LNCaP clone FGC (cell line): Measurements from ENCODE around the gene ATG13.

ENCODE experiments used
- DNase-seq: peaks from one replicate; pipeline ENCODE4 v3.0.0-alpha.2; 2011; ENCODE audit warnings: low read depth
- H3K4me3 ChIP-seq: 2 replicates; pipeline ENCODE4 v1.5.1; 2011; ENCODE audit warnings: mild to moderate bottlenecking, low read depth, low read length, control low read depth
- CTCF ChIP-seq: IDR thresholded peaks from 2 replicates; pipeline ENCODE4 v1.5.1; 2012; ENCODE audit warnings: mild to moderate bottlenecking; ENCODE audit not compliant: control insufficient read depth, insufficient read depth; ENCODE audit errors: extremely low read depth

The ATG13 gene

GRCh38 chr11:46642627-46643335, 25.4 kb downstream of the ATG13 start:
- no peak for TF ChIP-seq CTCF
- no peak for DNase-seq
- no peak overlapping the region for H3K4me3 ChIP-seq

DNA sequence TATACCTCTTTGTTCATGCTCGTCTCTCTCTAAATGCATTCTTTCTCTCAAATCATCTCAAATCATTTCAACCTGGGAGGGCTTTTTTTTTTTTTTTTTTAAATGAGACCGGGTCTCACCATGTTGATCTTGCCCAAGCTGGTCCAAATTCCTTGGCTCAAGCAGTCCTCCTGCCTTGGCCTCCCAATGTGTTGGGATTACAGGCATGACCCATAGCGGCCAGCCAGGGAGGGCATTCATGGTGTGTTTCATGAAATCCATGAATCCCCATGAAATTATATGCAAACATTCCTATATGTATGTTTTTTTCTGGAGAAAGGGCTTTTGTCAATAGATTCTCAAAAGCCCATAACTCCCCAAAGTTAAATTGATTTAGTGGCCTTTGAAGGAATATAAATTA, 26.2 kb downstream of the ATG13 start:
- no peak overlapping the region for H3K4me3 ChIP-seq
- DNase-seq: no peak
- TF ChIP-seq CTCF: no peak

GRCh38 chr11:46643986-46644385, 26.6 kb downstream of the ATG13 start:
- no peak for DNase-seq
- H3K4me3 ChIP-seq: no peak overlapping the region
- no peak for TF ChIP-seq CTCF

DNA sequence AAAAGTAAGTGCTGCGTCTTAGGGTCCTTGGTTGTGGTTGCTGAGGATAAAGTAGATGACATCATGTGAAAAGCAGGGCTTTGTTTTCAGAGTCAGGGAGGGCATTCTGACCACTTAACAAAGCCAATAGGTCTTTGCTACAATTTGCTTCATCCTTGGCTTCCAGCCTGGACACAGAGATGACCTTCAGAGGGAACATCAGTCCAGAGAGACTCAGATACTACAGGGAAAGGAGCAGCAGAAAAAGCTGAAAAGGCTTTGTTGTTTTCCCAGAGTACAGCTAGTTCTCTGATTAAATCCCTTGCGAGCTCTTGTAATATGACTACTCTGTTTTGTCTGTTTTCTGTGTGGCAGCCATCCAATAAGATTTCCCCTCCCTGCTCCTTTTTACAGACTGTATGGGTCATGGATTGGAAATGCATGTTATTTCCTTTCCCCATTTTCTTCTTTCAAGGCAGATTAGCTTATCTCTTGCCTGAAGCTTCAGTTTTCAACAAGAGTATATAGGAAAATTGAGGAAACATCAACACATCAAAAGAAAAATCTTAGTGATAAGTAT, 31.9 kb downstream of the ATG13 start:
- peak; percentile 50 for DNase-seq
- H3K4me3 ChIP-seq: no peak overlapping the region
- TF ChIP-seq CTCF: no peak

DNA sequence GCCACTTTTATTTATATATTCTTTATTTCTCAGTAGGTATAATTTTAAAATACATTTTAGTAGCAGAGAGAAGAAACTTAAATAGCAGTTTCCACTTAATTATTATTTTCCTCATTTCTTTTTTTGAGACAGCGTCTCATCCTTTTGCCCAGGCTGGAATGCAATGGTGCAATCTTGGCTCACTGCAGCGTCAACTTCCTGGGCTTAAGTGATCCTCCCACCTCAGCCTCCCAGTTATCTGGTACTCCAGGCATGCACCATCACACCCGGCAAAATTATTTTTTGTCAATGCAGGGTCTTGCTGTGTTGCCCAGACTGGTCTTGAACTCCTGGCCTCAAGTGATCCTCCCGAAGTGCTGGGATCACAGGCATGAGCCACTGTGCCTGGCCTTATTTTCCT, 38.3 kb downstream of the ATG13 start:
- DNase-seq: no peak
- H3K4me3 ChIP-seq: no peak overlapping the region
- no peak for TF ChIP-seq CTCF

- no peak for TF ChIP-seq CTCF
- no peak for DNase-seq
- H3K4me3 ChIP-seq: no peak overlapping the region
Observed at GRCh38 chr11:46657186-46657585, 39.8 kb downstream of the ATG13 start.

GRCh38 chr11:46658259-46658658, 40.9 kb downstream of the ATG13 start:
- no peak overlapping the region for H3K4me3 ChIP-seq
- no peak for DNase-seq
- no peak for TF ChIP-seq CTCF
